ENCODE data around the gene CLEC20A.
"Not testable (repeated sequence)": the region's sequence is repeated elsewhere in the genome, so short reads cannot be mapped to it uniquely, and the experiment has no call there.

The CLEC20A gene

GRCh38 chr1:178528953-178529335, 32.2 kb upstream of the CLEC20A start:
- no peak for DNase-seq

DNA sequence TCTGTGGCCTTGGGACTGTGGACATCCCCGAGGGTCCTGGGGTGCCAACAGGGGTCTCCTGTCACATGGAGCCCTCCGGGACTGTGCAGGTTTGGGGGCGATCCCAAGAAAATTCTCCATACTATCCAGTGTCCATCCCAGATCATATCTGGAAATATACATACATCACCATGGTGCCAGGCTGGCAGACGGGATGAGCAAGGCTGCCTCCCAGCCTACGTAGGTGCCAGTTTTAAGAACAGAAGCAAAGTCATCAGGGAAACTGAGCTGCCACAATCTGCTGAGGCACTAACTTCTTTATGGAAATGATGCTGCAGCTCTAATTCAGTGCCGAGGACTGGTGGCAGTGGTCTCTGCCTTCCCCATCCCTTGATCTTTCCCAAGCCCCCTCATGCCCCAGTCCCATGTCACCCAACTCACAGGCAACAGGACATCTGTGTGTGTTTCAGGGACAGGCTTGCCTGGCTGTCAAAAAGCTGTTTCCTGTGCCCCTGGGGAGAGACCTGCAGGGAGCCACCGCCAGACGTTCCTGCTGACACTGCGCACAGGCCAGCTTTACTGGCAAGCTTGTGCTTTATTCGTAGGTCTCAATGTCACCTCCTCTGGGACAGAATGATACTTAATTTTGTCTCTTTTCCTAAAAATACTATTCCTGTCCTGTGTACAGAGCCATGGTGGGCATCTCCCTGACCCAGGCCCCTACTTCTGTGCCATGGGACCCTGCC, 31.6 kb upstream of the CLEC20A start:
- DNase-seq: no peak

DNA sequence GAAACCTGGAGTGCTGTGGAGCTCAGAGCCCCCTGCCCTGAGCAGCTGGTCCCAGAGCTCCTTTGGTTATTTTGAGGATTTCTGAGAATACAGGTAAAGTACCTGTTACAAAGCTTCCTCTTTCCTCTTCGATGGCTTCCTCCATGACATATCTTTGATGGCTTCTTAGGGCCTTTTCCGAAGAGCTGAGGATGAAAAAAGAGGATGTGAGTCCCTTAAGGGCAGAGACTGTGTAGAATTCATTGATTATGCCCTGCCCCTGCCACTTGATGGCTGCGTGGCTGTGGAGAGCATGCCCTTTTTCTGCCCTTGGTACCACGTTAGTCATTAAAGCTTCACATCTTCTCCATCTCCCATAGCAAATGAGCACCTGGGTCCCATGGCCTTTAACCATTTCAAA, 30.4 kb upstream of the CLEC20A start:
- DNase-seq: no peak

DNA sequence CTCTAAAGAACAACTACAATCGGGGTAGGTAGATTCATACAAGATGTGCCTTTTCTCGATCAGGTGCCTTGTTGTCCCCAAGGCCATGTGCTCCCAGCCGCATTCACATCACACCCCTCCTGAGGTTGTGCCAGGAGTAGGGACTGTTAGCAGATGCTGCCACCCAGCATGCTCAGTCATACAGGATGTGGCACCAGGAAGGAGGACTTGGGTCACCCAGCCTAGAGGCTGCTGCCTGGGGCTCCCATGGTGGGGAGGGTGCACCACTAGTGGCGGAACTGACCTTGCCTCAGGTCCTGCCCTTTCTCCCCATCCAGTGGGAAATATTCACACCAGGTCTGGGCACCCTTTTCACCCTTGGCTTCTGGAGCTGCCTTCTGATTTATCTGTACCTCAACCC, 24.5 kb upstream of the CLEC20A start:
- DNase-seq: no peak

DNA sequence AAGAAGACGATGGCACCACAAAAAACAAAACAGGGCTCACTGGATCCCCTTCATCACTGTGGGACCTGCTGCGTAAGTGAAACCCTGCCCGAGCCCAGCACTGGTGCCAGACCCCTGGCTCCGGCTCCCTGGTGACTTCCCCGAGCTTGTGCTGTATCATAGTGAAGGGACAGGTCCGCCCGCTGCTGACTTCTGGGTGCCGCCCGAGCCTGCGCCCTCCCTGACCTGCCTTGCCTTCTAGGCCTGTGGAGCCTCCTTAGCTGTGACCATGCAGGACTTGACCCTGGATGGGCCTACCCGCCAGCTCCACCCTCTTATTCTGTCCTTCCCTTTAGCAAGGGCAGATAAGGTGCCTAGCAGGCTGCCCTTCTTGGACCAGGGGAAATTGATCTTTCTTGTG, 24.0 kb upstream of the CLEC20A start:
- no peak for DNase-seq

- DNase-seq: no peak
Observed at GRCh38 chr1:178518894-178519293, 22.1 kb upstream of the CLEC20A start.

- DNase-seq: no peak
Observed at GRCh38 chr1:178516110-178516509, 19.3 kb upstream of the CLEC20A start.

GRCh38 chr1:178513278-178513983, 16.7 kb upstream of the CLEC20A start:
- no peak for DNase-seq

DNA sequence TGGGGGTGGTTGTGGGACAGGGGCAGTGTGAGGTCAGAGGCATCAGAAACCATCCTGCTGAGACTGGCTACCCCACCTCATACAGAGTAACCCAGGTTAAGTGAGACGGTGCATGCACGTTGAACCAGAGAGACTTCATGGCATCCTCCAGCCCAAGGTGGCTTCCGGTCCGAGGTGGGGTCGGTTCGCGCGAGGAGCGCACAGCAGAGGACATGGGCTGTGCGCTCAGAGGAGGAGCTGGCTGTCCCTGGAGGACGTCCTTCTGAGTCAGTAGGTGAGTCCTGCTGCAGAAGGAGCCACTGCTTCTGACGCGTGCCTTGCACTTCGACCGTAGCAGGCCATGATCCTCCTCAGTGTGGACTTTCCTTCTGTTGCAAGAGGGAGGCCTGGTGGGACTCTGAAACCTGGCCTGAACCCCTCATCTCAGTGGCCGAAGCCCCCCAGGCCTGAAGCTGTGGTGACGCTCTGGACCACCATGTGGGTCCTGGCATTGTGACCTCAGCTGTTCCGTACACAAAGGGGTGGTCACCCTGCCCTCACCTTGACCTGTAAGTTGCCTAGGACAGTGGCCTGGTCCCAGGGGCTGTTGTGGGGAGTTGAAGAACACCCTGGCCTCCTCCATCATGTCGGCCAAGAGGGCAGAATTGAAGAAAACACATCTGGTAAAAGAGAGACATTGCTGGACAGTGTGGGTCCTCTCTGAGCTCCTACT, 16.0 kb upstream of the CLEC20A start, which contains the start of gene TEX35:
TEX35 (plus strand) TSS at position 544 of the 712 bp plus-strand sequence; CDS start at position 624, 80 bp downstream.
- no peak for DNase-seq

GRCh38 chr1:178510155-178510554, 13.4 kb upstream of the CLEC20A start:
- DNase-seq: no peak

DNA sequence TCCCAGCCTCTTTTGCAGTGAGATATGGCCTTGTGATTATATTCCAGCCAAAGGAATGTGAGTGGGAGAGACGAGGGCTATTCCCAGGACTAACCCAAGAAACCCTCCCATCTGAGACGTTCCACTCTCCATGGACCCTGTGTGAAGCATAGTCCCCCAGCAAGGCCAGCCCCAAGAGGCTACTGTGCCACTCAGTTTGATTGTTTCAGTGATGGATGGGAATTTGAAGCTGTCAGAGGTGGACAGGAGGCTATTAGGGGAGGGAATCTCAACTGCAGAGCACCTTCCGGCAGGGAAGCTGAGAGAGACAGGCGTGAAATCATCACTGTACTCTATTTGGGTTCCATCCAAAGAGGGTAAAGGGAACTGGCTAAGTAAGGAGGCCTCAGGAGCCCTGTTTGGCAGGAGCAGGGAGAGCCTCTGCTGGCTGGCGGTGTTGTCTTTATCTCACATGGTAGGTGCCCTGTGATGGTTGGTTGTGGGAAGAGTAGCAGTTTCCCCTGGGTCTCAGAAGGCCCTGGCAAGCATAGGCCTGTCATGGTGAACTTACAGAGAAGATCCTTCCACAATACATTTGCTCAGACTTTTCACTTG, 12.7 kb upstream of the CLEC20A start:
- DNase-seq: no peak

DNA sequence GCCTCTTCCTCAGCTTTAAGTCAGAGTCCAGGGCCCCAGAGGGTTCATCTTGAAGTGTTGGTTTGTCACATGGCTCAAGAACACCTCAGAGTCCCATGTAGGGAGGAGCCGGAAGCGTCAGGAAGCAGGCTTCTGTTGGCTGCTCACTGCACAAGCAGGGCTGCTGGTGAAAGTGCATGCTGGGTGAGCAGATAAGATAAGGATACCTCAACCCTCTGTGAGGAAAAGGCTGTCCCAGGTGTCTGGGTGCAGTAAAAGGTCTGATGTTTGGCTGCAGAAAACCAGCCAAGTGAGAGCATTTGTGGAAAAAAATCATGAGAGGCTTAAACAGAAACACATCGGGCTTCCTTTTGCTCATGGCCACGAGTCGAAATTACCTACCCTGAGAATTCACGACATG, 9.9 kb upstream of the CLEC20A start:
- no peak for DNase-seq

DNA sequence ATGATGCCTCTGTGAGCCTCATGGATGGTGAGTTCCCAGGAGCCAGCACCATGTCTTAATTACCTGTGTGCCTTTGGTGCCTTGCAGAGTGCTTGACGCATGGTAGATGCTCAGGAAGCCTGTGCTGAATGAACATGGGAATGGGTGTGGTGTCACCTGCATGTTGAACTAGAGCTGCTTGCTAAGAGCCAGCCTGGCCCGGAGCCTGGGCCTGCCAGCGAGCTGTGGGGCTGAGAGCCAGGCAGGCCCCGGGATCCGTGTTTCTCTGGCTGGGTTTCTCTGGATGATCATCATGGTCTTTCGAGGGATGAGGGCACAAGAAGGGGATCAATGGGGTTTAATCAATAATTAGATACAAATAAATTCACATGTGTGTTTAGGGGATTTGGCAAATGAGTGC, 9.4 kb upstream of the CLEC20A start:
- no peak for DNase-seq

DNA sequence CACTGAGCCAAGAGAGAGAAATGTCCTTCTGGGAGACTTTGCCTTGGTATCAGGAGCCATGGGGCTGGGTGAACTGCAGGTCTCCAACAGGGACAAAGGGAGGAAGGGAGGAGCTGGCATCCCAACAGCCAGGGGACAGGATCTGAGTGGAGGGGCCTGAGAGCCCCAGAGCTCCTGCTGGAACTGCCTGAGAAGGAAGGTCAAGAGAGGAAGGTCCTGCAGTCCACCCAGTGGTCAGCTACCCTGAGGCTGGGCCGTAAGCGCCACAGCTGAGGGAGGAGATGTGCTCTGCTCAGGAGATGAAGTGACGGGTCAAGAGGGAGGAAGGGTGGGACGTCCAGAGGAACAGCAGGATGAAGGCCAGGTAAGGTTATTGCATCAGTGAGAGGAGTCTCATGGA, 7.5 kb upstream of the CLEC20A start:
- no peak for DNase-seq

DNA sequence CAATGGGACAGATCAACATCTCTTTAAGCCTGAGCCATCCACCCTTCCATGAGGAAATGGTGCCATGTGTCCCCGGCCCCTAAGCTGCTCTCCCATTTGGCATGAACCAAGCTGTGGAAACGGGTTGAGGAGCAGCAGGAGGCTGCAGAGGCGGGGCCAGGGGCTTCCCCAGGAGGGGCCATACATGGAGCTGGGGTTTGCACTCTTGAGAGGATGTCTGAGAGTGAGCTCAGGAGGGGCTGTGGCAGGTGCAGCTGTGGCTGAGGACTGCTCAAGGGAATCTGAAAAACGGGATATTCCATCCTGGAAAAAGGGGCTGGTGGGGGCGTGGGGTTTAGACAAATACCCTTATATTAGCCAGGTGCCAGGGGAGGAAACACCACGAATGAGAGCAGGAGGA, 7.1 kb upstream of the CLEC20A start:
- DNase-seq: no peak

DNA sequence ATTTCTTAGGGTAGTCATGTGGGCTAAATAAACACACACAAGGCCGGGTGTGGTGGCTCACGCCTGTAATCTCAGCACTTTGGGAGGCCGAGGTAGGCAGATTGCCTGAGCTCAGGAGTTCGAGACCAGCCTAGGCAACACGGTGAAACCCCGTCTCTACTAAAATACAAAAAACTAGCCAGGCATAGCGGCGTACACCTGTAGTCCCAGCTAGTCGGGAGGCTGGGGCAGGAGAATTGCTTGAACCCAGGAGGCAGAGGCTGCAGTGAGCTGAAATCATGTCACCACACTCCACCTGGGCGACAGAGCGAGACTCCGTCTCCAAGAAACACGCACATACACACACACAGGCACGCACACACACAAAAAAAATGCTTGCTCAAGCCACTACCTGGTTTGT, 6.6 kb upstream of the CLEC20A start:
- not testable (repeated sequence) for DNase-seq

DNA sequence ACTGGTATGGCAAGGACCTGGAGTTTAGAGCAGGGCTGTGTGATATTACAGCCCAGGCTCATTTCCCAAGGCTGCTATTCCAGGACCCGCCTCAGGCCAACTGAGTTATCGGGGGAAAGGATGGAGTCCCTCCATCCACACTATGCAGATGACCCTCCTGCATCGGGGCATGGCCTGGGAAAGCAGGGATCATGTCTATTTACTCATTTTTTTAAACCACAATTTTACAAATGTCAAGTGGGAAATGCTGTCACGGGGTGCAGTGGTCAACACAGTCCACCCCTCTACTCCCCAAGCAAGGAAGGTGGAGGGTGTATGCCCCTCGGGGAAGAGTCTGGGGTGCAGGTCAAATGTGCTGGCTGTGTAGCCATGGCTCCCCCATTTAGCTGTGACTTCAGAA, 6.1 kb upstream of the CLEC20A start:
- no peak for DNase-seq

DNA sequence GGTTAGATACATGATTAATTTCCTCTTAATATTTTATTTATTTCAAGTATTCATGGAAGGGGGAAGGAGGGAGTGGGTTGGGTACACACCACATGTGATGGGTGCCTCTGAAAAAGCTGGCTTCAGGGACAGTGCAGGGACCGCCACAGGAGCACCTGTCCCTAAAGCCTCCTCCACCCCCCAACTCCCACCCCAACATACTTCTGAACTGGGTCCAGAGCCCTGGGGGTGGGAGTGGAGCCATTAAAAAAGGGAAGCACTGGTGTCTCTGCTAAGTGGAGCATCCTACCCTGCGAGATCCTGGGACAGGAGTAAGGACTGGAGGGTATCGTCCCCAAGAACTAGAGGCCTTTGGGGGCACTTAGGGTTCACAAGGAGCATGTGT, 5.6 kb upstream of the CLEC20A start:
- DNase-seq: no peak

- peak; percentile 18 for DNase-seq
Observed at GRCh38 chr1:178501705-178502329, 5.1 kb upstream of the CLEC20A start.

DNA sequence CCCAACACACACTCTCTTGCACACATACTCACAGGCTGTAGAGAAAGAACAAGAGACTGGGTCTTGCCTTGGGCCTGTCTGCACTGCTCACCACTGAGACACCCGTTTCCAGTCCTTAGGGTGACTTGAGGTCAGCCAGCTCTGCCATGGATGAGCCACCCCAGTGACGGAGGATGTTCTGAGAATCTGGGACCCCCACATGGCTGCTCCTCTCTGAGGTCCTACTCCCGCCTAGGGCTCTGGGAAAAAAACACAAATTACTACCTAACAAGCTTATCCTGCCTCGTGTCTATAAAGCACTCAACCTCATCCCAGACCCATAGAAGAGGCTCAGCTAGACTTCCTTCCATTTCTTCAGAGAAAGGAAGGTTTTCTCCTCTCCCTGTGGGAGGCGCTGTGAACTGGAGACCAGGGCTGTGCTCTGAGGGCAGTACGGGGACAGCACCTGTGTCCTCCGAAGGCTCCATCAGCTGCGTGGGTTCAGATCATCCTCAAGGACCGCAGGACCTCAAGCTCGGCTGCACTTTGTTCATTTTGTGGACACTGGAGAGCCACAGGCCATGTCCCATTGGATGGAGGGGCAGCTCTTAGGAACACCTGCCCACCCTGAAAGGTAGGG, 4.3 kb upstream of the CLEC20A start:
- no peak for DNase-seq

- DNase-seq: no peak
Observed at GRCh38 chr1:178500091-178500770, 3.5 kb upstream of the CLEC20A start.
